Right atrium auricular region (tissue), 2 donors: ENCODE measurements around the gene PDZD8. TPM values are rescaled to one million over a fixed set of nuclear protein-coding genes. Genes with fewer than 3 reads are reported as not detected.
"Not testable (repeated sequence)": the region's sequence is repeated elsewhere in the genome, so short reads cannot be mapped to it uniquely, and the experiment has no call there.

ENCODE experiments used
- DNase-seq: peaks from one replicate; pipeline ENCODE4 v3.0.0-alpha.2; 2019; ENCODE audit warnings: low spot score
- H3K27ac ChIP-seq, 2 donors: fragments of 200-600 bp; sonication (generic); 1 replicate in 1 of 2; 2 replicates in 1 of 2; pipeline ENCODE4 v1.5.1; 2016 to 2019
- H3K27me3 ChIP-seq, 2 donors: fragments of 200-600 bp; sonication (generic); one replicate each; pipeline versions ENCODE4 v1.5.1 to v1.6.0; 2017 to 2019
- H3K36me3 ChIP-seq: fragments of 200-600 bp; sonication (generic); one replicate; pipeline ENCODE4 v1.5.1; 2016
- H3K4me1 ChIP-seq, 2 donors: fragments of 200-600 bp; sonication (generic); one replicate each; pipeline versions ENCODE4 v1.5.1 to v1.6.0; 2017 to 2019
- H3K4me3 ChIP-seq, 2 donors: fragments of 200-600 bp; sonication (generic); 1 replicate in 1 of 2; 2 replicates in 1 of 2; pipeline ENCODE4 v1.5.1; 2017 to 2019; ENCODE audit warnings: mild to moderate bottlenecking in 1 of 2, moderate library complexity in 1 of 2
- H3K9me3 ChIP-seq, 2 donors: fragments of 200-600 bp; sonication (generic); one replicate each; pipeline ENCODE4 v1.5.1; 2019
- total RNA-seq, 2 donors: library from RNA; depleted of rRNA; stranded (reverse); fragments of >200 nt; gene quantifications; one replicate each; pipeline ENCODE4 v1.1.0, GENCODE V29; 2016
- TF ChIP-seq, protein P1 (sequence below), 2 donors: fragments of 200-600 bp; sonication (generic); IDR thresholded peaks; one replicate each; pipeline ENCODE4 v1.5.1; 2019; ENCODE audit warnings: antibody characterized with exemption in 2 of 2

PDZD8 gene
- total RNA-seq, 2 donors from 2014 or later, result 17.7 to 29.4 TPM

DNA sequence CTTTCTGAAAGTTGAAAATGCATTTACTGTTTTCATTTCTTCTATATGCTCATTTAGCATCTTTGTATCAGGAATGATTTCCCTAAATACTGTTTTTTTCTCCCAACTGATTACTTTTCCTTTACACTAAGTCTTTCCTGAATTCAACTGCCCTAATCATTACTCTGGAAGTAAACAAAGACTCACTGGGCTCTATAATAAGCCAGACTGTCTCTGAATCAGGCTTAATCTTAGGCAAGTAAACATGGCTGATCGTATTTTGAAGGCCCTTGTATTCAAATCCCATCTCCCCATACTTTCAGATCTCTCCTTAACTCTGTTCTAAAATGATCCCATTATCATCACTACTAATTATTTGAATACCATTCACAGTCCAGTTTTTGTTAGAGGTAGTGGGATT is 61.6 kb downstream of the PDZD8 start:
- no peak overlapping the region for H3K4me3 ChIP-seq

GRCh38 chr10:117312430-117312829 is 62.8 kb downstream of the PDZD8 start:
- no peak overlapping the region for H3K4me3 ChIP-seq
- TF ChIP-seq, protein P1, sequence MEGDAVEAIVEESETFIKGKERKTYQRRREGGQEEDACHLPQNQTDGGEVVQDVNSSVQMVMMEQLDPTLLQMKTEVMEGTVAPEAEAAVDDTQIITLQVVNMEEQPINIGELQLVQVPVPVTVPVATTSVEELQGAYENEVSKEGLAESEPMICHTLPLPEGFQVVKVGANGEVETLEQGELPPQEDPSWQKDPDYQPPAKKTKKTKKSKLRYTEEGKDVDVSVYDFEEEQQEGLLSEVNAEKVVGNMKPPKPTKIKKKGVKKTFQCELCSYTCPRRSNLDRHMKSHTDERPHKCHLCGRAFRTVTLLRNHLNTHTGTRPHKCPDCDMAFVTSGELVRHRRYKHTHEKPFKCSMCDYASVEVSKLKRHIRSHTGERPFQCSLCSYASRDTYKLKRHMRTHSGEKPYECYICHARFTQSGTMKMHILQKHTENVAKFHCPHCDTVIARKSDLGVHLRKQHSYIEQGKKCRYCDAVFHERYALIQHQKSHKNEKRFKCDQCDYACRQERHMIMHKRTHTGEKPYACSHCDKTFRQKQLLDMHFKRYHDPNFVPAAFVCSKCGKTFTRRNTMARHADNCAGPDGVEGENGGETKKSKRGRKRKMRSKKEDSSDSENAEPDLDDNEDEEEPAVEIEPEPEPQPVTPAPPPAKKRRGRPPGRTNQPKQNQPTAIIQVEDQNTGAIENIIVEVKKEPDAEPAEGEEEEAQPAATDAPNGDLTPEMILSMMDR (IDR thresholded peaks at IDR 0.05), result no peak

More for the DNA sequence above, 61.6 kb downstream of the PDZD8 start:
- Histone ChIP-seq H3K27me3 (no peaks in the 10 kb centered on the region), H3K27ac (no peak overlapping the region), H3K4me1 (no peaks in the 10 kb centered on the region), H3K36me3 (no peaks in the 10 kb centered on the region), H3K9me3 (no peaks in the 10 kb centered on the region)
- no peak for DNase-seq
- TF ChIP-seq, protein P1 (IDR thresholded peaks at IDR 0.05), result no peak

GRCh38 chr10:117311261-117311660 is 64.0 kb downstream of the PDZD8 start:
- Histone ChIP-seq H3K4me3 (no peak overlapping the region), H3K9me3 (no peaks in the 10 kb centered on the region), H3K27ac (no peak overlapping the region), H3K36me3 (no peaks in the 10 kb centered on the region), H3K4me1 (no peaks in the 10 kb centered on the region), H3K27me3 (no peaks in the 10 kb centered on the region)
- no peak for DNase-seq
- TF ChIP-seq, protein P1 (IDR thresholded peaks at IDR 0.05), result no peak

More at GRCh38 chr10:117312430-117312829, 62.8 kb downstream of the PDZD8 start:
- Histone ChIP-seq H3K4me1 (no peaks in the 10 kb centered on the region), H3K9me3 (no peaks in the 10 kb centered on the region), H3K27ac (no peak overlapping the region), H3K36me3 (no peaks in the 10 kb centered on the region), H3K27me3 (no peaks in the 10 kb centered on the region)
- DNase-seq, result no peak

- Histone ChIP-seq H3K4me3 (no peak overlapping the region), H3K9me3 (no peaks in the 10 kb centered on the region), H3K27me3 (no peaks in the 10 kb centered on the region), H3K36me3 (no peaks in the 10 kb centered on the region), H3K4me1 (no peaks in the 10 kb centered on the region), H3K27ac (no peak overlapping the region)
- DNase-seq, result no peak
- TF ChIP-seq, protein P1 (IDR thresholded peaks at IDR 0.05), result no peak
These were observed 68.6 kb downstream of the PDZD8 start for GRCh38 chr10:117306674-117307073.

DNA sequence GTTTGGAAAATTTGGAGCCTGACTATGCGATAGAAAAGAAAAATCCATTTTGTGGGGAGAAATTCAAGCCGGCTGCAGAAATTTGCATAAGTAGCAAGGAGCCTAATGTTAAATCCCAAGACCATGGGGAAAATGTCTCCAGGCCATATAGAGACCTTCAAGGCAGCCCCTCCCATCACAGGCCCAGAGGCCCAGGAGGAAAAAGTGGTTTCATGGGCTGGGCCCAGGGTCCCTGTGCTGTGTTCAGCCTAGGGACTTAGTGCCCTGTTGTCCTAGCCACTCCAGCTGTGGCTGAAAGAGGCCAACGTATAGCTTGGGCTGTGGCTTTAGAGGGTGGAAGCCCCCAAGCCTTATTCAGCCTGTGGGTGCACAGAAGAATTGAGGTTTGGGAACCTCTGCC is 71.8 kb downstream of the PDZD8 start:
- H3K27ac ChIP-seq, H3K9me3 ChIP-seq, H3K4me3 ChIP-seq, H3K27me3 ChIP-seq, H3K36me3 ChIP-seq, DNase-seq, H3K4me1 ChIP-seq: not testable (repeated sequence)

DNA sequence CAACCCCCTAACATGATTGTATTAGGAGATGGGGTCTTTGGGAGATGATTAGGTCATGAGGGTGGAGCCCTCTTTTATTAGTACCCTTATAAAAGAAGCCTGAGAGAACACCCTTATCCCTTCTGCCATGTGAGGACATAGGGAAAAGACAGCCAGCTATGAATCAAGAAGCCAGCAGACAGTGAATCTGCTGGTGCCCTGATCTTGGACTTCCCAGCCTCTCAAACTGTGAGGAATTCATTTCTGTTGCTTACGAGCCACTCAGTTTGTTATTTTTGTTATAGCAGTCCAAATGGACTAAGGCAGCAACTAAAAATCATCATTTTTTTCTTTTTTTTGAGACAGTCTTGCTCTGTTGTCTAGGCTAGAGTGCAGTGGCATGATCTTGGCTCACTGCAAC is 74.6 kb downstream of the PDZD8 start:
- Histone ChIP-seq H3K36me3 (no peaks in the 10 kb centered on the region), H3K9me3 (no peaks in the 10 kb centered on the region), H3K4me1 (no peaks in the 10 kb centered on the region), H3K27me3 (no peaks in the 10 kb centered on the region), H3K27ac (no peak overlapping the region), H3K4me3 (no peak overlapping the region)
- TF ChIP-seq, protein P1 (IDR thresholded peaks at IDR 0.05), result no peak
- DNase-seq, result no peak
